ENCODE data around the gene MAPKAP1.

Gene MAPKAP1

DNA sequence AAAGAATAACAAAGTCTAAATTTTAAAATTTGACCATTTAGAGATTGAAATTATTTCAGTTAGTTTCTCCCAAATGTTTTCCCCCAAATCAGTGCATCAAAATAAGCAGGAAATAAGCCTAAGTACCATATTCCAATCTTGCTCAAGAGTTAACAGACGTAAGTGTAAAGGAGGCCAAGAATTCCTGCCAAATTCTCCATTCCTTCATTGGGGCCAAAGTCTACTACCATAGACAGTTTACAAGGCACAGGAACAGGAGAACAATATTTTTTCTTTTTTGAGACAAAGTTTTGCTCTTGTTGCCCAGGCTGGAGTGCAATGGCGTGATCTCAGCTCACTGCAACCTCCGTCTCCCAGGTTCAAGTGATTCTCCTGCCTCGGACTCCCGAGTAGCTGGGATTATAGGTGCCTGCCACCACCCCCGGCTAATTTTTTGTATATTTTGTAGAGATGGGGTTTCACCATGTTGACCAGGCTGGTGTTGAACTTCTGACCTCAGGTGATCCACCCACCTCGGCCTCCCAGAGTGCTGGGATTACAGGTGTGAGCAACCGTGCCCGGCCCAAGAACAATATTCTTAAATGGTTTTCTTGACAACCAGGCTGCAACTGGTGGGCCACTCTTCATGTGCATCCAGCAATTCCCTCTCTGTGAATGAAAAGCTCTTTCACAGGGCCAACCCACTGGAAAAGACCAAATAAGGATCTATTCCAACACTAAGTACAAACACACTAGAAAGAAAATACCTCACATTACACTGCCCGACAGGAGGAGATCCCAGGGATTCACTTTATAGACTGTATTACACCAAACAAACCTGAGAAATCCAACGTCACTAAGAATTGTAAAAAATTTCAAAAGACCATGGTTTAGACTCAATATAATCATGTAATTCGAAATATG lies 127.7 kb downstream of the MAPKAP1 start:
- TF ChIP-seq, protein P1, sequence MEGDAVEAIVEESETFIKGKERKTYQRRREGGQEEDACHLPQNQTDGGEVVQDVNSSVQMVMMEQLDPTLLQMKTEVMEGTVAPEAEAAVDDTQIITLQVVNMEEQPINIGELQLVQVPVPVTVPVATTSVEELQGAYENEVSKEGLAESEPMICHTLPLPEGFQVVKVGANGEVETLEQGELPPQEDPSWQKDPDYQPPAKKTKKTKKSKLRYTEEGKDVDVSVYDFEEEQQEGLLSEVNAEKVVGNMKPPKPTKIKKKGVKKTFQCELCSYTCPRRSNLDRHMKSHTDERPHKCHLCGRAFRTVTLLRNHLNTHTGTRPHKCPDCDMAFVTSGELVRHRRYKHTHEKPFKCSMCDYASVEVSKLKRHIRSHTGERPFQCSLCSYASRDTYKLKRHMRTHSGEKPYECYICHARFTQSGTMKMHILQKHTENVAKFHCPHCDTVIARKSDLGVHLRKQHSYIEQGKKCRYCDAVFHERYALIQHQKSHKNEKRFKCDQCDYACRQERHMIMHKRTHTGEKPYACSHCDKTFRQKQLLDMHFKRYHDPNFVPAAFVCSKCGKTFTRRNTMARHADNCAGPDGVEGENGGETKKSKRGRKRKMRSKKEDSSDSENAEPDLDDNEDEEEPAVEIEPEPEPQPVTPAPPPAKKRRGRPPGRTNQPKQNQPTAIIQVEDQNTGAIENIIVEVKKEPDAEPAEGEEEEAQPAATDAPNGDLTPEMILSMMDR (IDR thresholded peaks at IDR 0.05): no peak

DNA sequence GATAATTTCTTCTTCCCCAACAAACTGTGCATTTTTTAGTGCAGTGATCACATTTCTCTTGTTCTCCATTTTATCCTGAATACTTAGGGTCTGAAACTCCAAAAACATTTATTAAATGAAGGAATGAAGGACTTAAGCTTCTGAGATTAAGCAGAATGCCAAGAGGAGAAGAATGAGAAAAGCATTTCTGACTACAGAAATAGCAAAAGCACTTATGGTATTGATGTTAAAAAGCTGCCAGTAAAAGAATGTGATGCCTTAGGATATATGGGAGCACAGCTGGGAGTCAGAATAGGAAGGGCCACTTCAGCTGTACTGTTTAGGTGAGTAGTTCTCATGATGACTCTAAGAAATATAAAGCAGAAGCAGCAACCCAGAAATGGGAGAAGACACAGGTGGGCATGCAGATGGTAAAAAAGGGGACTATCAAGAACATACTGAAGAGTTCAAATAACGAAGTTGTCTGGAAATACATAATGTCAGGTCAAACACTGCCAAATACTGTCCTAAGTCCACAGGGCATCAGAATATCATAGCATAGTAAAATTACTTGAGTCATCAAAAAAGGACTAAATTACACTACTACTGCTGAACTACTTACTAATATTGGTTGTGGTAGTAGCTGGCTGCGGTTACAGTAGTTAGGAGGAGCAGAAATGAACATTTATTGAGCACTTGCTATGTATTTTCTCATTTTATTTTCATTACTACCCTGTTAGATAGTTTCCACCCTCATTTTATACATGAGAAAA lies 132.7 kb downstream of the MAPKAP1 start:
- TF ChIP-seq, protein P1 (IDR thresholded peaks at IDR 0.05): no peak

DNA sequence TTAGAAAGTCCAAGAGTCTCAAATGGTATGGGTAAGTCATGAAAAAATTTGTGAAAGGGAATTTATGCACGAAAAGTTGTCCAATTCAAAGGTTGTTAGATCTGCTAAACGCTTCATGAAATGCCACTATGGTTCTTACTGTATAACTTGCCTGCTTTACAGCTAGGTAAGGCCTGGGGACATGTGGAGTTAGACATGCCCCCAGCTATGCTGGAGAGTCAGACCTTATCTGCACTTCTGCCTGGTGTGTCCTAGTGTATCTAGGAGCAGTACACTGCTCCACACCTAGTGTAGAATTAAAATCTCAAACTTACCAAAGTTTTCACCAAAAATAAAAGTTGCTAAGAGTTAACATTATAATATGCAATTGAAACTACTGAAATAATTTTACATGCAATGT lies 136.8 kb downstream of the MAPKAP1 start:
- TF ChIP-seq, protein P1 (IDR thresholded peaks at IDR 0.05): no peak

DNA sequence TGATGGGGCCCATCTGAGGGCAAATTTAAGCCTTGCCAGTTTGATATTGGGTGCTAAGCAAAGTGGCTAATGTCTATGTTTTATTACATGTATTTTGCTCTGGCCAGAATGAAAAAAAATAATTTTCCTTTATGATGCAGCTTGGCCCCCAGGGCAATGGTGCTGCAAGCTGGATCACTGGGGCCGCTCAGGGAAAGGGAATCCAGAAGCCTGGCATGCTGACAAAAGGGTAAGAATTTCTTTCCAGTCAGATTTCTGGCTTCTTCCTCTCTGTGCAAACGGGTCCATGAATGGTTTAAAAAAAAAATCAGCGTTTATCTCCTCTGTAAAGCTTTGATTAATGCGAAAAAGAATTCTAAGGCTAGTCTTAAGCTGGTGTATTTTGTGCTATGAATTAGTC lies 138.4 kb downstream of the MAPKAP1 start:
- TF ChIP-seq, protein P1 (IDR thresholded peaks at IDR 0.05): no peak

DNA sequence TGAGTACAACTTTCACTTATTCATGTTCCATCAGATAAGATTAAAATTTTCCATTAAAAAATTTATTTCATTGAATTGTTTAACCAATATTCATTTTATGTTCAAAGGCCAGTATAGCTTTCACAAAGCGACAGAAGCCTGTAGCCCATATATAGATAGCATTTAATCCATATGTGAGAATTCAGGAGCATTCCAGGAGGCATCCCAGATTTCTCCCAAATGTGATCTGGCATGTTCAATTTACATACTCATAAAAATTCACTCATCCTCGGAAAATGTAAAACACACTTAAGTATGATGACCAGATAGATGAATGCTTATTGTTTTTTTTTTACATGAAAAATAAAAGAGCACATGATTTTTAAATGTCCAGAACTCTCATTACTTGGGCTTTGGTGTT lies 141.9 kb downstream of the MAPKAP1 start:
- TF ChIP-seq, protein P1 (IDR thresholded peaks at IDR 0.05): no peak

DNA sequence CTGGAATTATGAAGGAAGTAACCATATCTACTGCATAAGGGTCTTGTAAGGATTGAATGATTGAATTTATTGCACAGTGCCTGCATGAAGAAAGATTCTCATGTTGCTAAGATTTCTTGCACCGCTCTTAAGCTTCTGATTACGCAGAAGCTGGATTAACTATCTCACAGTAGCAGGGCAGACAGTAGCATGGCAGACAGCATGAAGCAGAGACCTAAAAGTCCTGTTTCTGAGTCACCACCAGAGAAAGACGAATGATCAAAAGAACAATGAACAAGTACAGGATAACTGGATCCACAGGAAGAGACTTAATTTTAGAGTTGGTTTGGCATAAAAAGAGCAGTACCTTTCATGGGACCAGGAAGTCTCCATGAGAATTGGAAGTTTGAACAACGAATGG lies 142.4 kb downstream of the MAPKAP1 start:
- TF ChIP-seq, protein P1 (IDR thresholded peaks at IDR 0.05): no peak

DNA sequence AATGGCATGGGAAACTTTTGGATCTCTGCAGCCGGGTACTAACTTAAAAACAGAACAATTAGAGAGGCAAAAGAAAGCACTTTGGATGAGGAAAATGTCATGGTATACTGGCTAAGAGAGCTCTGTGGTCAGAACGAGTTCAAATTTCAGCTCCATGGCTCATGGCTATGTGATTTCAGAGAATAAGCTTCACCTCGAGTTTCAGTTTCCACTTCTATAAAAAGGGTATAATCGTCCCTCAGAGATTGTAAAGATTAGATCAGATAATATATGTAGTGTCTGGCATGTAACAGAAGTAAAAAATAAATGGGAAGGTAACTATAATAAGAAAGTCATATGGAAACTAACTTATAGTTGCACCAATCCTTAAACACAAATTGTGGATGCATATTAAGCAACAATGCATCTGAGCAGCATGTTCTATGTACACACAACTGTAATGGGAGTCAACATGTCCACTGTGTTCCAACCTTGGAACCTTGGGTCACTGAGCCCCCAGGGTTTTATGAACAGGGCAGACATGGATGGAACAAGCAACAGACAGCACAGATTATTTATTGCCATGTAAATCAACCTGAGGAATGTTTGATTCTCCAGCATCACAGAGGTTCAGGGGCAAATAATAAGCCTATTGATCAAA lies 145.4 kb downstream of the MAPKAP1 start:
- TF ChIP-seq, protein P1 (IDR thresholded peaks at IDR 0.05): no peak
